Right lobe of liver (tissue), 4 donors: ENCODE data around the gene HDAC9.

ENCODE experiments used
- POLR2A ChIP-seq: fragments of 450-650 bp; IDR thresholded peaks from one replicate; pipeline ENCODE4 v1.6.1; 2017; ENCODE audit warnings: antibody characterized with exemption, mild to moderate bottlenecking
- TF ChIP-seq, protein P1 (sequence below), 4 donors: fragments of 200-600 bp in 3 of 4; fragments of 450-650 bp in 1 of 4; IDR thresholded peaks; one replicate each; pipeline versions ENCODE4 v1.5.1 to v1.8.0; 2016 to 2022; ENCODE audit warnings: antibody characterized with exemption in 4 of 4, mild to moderate bottlenecking in 2 of 4
- donor health status: DM: no; HTN: no; CAD: no.
- donor health status: DM: no; HTN: no; CAD: no.
- donor health status: DM: no; HTN: yes; CAD: no.

GRCh38 chr7:18995270-18995671, 499.7 kb downstream of the HDAC9 start:
- TF ChIP-seq, protein P1, sequence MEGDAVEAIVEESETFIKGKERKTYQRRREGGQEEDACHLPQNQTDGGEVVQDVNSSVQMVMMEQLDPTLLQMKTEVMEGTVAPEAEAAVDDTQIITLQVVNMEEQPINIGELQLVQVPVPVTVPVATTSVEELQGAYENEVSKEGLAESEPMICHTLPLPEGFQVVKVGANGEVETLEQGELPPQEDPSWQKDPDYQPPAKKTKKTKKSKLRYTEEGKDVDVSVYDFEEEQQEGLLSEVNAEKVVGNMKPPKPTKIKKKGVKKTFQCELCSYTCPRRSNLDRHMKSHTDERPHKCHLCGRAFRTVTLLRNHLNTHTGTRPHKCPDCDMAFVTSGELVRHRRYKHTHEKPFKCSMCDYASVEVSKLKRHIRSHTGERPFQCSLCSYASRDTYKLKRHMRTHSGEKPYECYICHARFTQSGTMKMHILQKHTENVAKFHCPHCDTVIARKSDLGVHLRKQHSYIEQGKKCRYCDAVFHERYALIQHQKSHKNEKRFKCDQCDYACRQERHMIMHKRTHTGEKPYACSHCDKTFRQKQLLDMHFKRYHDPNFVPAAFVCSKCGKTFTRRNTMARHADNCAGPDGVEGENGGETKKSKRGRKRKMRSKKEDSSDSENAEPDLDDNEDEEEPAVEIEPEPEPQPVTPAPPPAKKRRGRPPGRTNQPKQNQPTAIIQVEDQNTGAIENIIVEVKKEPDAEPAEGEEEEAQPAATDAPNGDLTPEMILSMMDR (IDR thresholded peaks at IDR 0.05) = no peak
- no peak for TF ChIP-seq POLR2A
